HG02571 (cell line): ENCODE data around the gene PKD1.
A peak's percentile ranks its signal among the peaks of the same experiment; 100 is the strongest.

Experiments used
- ATAC-seq: cut with Tn5 transposase; IDR thresholded peaks from one replicate; pipeline ENCODE4 v1.9.1; 2021; ENCODE audit warnings: mild to moderate bottlenecking, moderate library complexity; ENCODE audit not compliant: unreplicated experiment

PKD1 gene

DNA sequence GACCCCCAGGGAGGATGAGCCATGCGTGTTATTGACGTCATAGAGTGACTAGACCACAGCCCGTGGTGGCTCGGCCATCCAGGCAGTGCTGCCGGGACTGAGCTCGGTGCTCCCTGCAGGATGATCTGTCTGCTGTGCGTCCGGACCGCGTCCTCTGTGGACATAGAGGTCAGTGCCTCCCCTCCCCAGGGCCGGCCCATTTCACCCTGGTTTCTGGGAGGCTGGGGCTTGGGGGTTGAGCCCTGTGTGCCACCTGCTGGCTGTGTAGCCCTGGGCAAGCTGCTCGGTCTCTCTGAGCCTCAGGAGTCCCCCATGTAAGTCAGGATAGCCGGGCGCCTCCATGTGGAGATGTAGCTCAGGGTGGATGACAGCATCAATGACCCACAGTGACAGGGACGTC, 79.6 kb downstream of the PKD1 start:
- no peak for ATAC-seq

DNA sequence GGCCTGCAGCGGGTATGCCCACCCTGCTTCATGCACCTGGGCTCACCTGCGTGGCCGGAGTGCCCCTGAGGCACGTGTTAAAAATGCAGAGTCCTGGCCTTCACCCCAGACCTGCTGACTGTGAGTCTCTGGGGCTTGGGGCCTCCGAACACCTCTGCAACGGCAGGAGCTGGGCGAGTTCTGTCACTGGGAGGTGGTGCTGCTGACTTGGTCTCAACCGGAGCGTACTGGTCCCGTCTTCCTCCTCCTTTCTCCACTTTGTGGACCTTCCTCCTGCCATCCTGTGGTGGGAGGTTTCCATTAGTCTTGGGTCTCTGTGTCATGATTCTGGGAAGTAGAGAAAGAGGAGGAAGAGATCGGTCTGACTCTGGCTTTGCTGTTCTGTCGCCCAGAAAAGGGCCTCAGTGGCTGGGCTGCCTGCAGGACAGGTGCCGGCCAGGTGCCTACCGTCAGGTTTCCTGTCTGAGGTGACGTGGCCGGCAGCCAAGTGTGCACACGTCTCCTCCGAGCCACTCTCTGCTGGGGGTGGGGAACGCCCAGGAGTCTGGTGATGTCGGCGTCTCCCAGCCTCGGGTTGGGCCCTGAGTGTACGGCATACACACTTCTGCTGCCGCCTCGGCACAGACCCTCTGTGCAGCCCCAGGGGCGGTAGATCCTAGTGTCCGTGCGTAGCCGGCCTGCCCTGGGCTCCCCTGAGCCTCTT, 81.0 kb downstream of the PKD1 start:
- ATAC-seq, result no peak

DNA sequence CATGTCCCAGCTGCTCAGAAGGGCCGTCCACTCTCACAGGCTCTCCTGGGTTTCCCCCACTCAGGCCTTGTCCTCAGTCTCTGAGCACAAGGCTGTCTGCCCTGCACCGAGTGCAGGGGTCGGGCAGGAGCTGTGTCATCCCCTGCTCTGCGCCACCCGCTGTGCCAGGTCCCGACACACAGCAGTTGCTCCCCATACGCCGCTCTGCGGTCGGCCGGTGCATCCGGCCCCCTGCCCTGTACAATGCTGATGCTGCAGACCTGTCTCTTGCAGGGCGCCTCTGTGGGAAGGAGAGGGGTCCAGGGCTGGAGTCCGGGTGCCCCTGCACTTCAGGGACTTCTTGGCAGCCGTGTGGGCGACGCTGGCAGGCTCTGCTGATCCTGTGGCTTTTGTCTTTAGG, 81.8 kb downstream of the PKD1 start:
- ATAC-seq, result no peak

DNA sequence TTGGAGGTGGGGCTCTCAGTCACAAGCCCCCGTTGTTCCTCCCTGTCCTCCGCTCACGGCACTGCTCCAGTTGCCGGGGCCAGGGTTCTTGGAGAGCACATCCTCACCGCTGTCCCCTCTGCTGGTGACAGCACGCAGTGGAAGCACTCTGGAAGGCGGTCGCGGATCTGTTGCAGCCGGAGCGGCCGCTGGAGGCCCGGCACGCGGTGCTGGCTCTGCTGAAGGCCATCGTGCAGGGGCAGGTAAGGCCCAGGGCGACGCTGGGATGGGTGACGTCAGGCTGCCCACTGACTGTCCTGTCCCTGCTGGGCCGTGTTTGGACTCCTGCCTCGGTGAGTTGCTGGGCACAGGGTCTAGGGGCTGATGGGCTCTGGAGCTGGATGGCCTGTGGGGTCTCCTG, 82.5 kb downstream of the PKD1 start:
- ATAC-seq, result no peak

DNA sequence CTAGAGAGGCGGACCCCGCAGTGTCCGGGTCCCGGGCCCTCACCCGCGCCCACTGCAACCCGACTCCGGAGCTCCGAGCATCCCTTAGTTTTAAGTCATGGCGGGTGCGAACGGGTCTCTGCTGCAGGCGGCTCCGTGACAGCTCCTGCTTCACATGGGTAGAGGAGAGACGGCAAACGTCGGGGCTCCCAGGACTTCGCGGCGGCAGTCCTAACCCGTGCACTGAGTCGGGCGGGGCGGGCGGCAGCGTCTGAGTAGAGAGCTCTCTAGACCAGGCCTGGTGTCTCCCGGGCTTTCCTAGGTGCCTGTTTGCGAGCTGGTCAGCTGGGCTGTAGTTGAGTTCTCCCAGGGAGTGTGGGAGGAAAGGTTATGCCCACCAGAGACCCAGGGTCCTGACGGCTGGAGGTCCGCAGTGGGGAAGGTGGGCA, 87.6 kb downstream of the PKD1 start:
- no peak for ATAC-seq

DNA sequence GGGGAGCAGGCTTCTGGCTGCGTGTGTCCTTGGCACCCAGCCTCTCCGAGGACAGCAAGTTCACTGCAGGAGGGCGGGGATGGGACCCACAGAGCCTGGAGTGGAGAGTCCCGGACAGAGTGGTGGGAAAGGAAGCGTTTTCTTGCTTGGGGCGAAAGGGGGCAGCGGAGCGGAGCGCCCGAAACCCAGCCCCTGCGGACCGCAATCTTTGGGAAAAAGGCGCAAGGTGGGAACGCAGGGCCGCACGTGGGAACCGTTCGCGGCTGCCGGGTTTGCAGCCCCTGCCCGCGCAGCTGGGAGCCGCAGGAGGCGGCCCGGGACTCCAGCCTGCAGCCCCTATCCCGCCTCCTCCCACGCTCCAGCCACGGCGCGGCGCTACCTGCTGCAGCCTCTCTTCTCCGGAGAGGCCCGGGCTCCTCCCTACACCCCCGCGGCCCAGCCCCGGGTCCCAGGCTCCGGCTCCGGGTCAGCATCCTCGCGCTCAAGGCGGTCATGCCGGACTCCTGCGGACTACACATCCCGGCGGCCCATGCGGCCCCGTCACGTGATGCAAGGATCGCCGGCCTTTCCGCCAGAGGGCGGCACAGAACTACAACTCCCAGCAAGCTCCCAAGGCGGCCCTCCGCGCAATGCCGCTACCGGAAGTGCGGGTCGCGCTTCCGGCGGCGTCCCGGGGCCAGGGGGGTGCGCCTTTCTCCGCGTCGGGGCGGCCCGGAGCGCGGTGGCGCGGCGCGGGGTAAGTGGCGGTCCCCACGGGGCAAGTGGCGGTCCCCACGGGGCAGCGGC, 88.2 kb downstream of the PKD1 start, which contains the start of the genes NTHL1 and TSC2:
Gene NTHL1, minus strand, starts transcription at position 505 of the 786 bp plus-strand sequence. Its CDS starts 11 bp downstream, at position 494.
Gene TSC2, plus strand, starts transcription at position 656 of the 786 bp plus-strand sequence. CDS start 631 bp downstream, outside the sequence.
- peak; percentile 85 for ATAC-seq

DNA sequence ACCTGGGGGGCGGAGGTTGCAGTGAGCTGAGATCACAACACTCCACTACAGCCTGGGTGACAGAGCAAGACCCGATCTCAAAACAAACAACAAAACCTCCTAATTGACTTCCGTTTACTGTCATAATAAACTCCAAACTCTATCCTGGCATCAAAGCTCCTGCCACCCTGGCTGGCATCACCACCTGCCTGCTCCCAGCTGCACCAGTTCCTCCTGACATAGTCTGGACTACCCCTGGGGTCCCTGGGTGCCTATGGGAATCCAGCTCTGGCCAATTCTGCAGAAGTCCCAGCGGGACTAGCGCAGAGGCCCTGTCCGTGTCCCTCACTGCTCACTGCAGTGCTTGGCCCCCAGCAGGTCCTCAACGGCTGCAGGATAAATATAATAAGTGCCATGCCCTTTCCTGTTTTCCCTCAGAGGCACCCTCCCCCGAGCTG, 88.8 kb downstream of the PKD1 start:
- ATAC-seq, result no peak

DNA sequence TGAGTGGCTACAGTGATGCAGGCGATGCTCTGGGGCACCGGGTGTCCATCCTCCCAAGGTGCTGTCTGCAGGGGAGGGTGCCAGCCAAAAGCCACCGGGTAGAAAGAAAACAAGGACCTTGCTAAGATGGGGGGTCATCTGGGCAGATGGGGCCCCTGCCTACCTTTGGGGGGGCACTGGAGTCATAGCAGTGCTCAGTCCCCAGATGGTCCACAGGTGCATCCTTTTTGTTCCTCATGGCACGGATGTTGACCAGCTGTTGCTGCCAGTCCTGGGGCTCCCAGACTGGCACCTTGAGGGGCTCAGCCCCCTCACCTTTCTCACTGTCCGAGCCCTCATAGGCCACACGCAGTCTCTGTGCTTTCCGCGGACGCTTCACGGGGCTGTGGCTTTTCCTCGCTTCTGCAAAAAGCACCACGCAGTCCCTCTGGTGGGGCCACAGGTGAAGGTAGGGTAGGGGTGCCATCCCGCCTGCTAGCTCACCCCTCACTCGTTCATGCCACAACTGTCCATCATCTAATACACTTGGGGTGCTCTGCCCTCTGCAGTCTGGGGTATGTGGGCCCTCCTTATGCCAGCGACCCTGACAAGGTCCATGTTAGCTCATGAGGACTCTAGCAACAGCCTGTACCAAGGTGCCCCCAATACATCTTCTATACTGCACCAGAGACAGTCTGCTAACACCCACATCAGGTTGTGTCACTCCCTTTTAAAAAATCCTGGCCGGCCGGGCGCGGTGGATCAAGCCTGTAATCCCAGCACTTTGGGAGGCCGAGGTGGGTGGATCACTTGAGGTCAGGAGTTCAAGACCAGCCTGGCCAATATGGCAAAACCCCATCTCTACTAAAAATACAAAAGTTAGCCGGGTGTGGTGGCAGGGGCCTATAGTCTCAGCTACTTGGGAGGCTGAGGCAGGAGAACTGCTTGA, 89.5 kb downstream of the PKD1 start:
- no peak for ATAC-seq

DNA sequence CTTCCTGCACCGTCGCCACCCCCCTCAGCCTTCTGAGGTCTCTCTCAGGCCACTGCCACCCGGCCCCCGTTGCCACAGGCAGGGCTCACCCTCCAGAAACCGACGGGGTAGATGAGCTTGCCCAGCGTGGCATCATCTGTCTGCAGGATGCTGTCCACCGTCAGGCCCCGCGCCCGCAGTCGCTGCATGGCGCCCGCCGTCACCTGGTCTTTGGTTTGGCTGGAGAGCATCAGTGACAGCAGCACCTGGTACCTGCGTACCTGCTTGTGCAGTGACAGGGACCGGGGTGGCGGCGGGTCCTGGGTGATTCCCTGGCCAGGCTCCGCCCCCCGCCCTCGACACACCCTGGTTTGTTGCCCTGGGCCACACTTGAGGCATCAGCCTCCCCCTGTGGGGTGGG, 91.2 kb downstream of the PKD1 start:
- ATAC-seq, result no peak

DNA sequence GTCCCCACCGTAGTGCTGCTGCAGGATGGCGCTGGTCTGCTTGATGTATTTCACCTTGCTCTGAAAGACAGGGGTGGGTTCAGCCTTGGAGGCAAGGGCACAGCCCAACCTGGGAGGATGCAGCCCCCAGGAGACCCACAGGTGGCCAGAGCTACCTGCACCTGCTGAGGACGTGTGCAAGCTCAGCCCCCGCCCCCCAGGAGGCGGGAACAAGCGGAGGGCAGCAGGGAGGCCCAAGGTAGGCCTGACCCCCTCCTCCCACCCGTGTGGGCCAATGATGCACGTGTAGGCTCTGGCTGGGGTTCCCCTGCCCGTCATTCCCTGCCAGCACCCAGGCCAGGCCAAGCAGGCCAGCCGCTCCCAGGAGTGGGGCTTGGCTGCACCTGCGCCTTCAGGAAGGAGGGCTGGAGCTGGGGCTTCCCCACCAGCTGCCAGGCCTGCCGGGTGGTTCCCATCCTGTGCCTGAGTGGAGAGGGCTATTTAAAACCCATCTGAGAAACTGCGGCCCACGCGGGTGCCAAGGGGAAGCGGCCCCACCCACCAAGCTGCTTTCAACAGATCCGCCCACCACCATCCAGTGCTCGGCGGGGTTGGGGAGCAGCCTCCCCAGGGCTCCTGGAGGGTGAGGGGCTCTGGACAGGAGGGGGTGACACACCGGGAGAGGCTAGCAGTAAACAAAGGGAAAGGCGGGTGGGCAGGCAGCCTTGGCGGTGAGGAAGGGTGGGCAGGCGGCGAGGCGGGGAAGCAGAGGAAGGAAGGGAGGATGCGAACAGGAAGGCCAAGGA, 91.8 kb downstream of the PKD1 start:
- no peak for ATAC-seq

DNA sequence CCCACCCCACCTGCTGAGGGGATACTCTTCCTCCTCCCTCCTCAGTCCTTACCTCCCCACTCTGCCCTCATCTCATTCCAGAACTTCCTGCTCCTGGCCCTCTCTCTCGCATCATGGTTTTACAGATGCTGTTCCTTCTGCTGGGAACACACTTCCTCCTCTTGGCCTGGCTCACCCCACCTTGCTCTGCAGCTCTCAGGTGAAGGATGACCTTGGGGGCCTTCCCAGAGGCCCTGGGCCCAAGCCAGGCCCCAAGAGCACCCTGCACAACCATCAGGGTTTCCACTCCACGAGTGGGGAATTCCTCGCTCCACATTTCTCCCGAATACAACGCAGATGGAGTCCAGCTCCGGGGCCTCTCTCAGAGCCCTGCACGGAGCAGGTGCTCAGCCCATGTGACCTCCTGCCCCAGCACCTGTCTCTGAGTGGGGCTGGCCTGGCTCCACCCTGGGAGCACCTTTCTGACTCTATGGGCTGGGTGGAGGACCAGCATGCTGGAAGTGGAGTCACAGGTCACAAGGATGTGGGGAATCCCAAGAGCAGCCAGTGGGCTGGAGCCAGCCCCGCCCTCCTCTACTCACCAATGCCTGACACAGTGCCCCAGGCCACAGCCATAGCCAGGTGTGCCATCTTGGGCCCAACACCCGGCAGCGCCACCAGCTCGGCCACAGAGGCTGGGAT, 92.6 kb downstream of the PKD1 start:
- no peak for ATAC-seq

DNA sequence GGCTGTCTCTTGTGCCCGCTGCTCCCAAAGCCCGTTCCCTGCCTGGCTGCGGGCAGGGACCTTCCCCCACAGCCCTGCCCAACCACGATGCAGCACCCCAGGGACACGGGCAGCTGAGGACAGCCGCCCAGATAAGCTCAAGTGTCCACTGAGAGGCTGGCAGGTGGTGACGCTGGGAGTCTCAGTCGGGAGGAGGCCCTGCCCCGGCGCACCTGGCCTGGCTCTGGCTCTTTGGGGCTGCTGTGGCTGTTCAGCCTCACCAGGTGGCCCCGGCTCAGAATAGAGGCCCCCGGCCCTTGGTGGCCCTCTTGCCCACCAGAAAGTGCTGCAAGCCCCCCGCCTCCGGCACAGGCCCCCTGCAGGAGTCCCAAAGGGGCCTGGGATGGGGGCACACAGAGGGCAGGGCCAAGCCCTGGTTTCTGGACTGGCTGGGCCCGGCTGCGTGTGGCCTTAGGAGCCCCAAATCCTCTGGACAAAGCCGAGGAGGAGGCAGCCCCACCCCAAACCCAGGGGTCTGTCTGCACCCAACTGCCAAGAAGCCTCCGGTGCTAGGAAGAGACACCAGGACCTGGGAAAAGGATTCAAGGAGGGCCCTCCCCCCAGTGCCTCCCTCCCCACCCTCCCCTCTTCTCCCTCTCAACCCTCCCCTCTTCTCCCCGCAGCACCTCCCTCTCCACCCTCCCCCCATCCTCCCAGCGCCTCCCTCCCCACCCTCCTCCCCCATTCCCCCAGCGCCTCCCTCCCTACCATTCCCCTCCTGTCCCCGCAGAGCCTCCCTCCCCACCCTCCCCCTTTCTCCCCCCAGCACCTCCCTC, 93.3 kb downstream of the PKD1 start:
- ATAC-seq, result no peak

DNA sequence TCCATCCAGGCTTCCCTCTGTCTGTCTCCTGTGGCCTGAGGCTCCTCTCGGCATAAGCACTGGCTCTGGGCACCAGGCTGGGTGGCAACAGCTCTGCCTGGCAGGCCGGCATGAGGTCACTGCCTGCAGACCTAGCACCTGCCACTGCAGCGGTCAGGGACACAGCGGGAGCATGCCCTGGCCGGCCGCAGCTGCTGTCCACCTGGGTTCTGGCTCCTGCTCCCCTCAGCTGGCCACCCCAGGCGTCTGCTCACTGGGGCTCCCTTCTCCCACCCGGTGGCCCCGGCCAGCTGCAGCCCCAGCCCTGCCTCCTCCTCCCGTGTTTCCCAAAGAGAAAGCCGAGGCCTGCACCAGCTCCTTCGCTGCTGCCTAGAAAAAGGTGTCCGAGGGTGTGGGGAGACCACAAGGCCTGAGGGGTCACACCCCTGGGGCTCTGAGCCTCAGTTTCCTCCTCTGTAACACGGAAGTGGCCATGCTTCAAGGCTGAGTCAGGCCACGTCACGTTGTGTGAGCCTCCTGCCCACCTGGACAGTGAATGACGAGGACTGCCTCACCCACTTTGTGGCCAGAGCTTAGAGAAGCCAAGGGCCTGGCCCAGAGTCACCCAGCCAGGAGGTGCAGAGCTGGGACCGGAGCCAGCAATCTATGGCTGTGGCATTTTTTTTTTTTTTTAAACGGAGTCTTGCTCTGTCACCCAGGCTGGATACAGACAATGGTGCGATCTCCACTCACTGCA, 94.7 kb downstream of the PKD1 start:
- no peak for ATAC-seq

DNA sequence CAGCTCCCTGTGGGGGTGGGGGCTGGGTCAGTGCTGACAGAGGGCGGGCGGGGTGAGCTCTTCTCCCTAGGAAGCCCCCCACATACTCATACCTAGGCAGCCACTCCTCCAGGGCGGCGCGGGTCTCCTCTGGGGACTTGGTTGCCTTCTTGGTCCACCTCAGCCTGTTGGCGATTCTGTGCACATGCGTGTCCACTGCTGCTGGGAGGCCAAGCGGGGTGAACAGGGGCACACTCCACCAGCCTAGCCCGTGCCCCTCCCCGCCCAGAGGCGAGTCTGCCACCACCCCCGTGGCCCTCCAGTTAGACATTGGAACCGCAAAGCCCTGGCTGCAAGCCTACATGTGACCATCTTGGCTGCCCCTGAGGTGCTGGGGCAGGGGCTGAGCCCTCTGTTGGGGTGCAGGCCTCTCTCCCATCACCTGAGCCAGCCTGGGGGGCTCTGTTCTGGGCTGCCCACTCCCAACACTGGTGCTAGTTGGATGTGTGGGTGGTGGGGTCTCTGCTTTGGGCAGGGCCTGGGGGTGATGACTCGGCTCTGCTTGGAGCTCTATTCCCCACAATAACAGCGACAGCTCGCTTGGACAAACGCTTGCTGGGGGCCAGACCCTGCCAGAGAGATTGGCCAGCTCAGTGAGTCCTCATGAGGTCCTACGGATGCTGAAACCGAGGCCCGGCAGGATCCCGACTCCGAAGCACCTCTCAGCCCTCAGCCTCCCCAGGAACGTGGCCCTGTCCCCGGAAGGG, 95.5 kb downstream of the PKD1 start:
- no peak for ATAC-seq

DNA sequence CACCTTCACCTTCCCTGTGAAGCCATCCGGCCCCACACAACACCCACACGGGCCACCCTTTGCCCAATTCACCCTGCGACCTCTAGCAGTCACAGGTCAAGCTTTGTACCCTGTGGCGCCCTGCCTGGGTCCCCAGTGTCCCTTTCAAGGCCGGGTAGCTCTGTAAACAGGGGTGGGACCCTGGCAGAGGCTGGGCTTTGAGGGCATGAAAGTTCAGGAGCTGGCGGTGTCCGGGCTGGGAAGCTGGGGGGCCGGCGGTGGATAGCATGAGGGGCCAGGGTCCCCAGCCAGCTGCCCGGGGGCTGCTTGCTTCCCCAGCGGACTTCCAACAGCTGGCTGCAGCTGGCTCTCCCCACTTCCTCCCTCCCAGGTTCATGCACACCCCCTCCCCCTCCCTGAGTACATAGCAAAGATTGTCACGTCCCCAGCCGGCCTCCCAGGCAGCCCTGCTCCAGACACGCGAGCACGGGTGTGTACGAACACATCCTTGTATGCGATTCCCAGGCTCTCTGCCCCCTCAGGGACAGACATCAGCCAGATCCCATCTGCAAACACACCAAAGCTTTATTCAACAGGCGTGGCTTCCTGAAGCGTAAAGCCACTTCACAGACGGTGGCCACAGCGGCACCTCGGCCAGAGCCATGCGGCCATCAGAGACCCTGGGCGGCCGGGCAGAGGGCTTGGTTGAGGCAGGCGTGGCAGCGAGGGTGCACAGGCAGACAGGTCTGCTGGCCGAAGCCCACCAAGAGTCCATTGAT, 96.2 kb downstream of the PKD1 start:
- no peak for ATAC-seq
